Measurements from ENCODE around the gene NEDD4. TPM values are rescaled to one million over a fixed set of nuclear protein-coding genes. Genes with fewer than 3 reads are reported as not detected.
A peak's percentile ranks its signal among the peaks of the same experiment; 100 is the strongest.

Gene NEDD4
- total RNA-seq (1 to 10 TPM; 6.4 to 8.3 TPM), polyA plus RNA-seq (ENCODE audit: insufficient read depth, low read depth, low replicate concordance) (3.7 TPM)
- long read RNA-seq, donor 1: 0 reads
- long read RNA-seq, donor 2, full-length matches to known transcripts: 2 of 2 reads
- long read RNA-seq, donor 2, partial matches to known transcripts: 0 of 2 reads
- long read RNA-seq, donor 2, other reads (novel, unspliced or antisense): 0 of 2 reads

DNA sequence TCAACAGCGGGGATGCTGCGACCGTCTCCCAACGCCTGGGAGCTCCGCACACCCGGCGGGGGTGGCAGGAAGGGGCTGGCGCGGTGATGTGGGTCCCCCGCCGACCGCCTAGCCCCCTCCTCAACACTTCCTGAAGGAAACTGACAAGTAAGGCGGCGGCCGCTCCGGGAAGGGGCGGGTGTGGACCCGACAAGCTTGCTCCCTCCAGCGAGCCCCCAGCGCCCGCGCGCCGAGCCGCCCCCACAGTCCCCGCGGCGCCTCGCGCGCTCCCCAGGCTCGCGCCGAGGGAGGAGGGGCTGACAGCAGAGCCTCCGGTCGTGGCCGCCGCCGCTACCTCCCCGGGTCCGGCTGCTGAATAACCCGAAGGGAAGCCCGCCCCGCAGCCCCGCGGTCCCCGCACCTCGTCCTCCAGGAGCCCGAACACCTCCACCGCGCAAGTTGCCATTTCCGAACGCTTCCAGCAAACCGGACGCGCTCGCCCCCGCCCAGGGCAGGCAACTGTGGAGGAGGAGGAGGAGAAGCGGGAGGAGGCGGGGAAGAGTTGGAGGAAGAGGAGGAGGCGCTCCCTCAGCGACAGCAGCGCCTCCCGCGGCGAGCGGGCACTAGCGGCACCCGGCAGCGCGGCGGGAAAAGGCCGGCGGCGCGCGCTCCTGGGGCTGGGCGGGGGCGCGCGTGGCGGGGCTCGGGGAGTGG, at the start of gene NEDD4:
Gene NEDD4 (minus strand): TSS at position 502 of the 693 bp plus-strand sequence. CDS start 57 bp downstream, at position 445.
- DNase-seq: peak; percentile 87
- Histone ChIP-seq H3K9me3 (no peaks in the 10 kb centered on the region), H3K4me3 (peak within 1 kb of the TSS; percentile 87 to 88), H3K36me3 (ENCODE audit: low read depth, missing control alignments) (no peaks in the 10 kb centered on the region), H3K27ac (peak within 1 kb of the TSS; percentile 94 to 95), H3K4me1 (no peaks in the 10 kb centered on the region), H3K27me3 (no peaks in the 10 kb centered on the region)
- WGBS, 2 donors: 0 to 1% methylated on average over 8 to 75 of the region's 83 CpGs
- TF ChIP-seq, protein P1, sequence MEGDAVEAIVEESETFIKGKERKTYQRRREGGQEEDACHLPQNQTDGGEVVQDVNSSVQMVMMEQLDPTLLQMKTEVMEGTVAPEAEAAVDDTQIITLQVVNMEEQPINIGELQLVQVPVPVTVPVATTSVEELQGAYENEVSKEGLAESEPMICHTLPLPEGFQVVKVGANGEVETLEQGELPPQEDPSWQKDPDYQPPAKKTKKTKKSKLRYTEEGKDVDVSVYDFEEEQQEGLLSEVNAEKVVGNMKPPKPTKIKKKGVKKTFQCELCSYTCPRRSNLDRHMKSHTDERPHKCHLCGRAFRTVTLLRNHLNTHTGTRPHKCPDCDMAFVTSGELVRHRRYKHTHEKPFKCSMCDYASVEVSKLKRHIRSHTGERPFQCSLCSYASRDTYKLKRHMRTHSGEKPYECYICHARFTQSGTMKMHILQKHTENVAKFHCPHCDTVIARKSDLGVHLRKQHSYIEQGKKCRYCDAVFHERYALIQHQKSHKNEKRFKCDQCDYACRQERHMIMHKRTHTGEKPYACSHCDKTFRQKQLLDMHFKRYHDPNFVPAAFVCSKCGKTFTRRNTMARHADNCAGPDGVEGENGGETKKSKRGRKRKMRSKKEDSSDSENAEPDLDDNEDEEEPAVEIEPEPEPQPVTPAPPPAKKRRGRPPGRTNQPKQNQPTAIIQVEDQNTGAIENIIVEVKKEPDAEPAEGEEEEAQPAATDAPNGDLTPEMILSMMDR (IDR thresholded peaks at IDR 0.05): peak; percentile 20 to 37 (median 26)
- TF ChIP-seq POLR2A (IDR thresholded peaks at IDR 0.05): no peak
- intact Hi-C loops (cut with DNase I; ENCODE audit: low total_unique reads): no loop called here

DNA sequence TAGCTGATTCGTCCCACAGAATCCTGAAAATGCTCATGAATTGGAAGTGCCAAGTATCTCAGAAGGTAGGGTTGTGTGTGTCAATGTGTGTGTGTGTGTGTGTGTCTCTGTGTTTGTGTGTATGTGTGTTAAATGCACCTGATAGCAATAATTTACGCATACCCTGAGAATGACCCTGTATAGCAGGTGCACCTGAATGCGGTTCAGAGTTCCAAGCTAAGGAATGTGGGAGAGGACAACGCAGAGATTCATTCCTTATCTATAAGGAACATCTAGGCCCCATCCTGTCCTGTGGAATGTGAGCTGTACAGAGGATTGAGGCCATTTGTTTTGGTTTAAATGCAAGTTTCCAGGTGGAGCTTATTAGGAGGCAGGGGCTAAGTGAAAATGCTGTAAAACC, 49.1 kb upstream of the NEDD4 start:
- no peaks in the 10 kb centered on the region for H3K4me1 ChIP-seq
- WGBS, 2 donors: 52 to 61% methylated on average over 4 of the region's 4 CpGs
- intact Hi-C loops (cut with DNase I; ENCODE audit: low total_unique reads): no loop called here

DNA sequence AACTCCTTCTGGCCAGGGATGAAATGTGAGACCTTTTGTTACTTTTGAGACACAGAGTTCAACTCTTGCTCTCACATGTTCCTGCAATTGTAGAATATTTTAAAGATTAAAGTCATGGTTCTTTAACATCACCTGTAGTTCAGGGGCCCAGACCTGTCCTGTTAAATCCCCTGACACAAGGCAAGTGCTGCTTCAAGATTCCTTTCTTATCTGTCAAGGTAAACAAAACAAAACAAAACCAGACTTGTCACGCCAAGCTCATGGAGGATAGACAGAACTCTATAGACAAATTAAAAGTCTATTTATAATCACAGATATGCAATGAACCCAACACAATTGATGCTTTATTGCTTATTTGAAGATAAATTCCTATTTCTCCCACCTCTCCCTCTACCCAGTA, 48.6 kb upstream of the NEDD4 start:
- no peak for DNase-seq
- no peaks in the 10 kb centered on the region for H3K9me3 ChIP-seq
- H3K27ac ChIP-seq: no peak overlapping the region
- TF ChIP-seq POLR2A (IDR thresholded peaks at IDR 0.05): no peak
- TF ChIP-seq, protein P1 (IDR thresholded peaks at IDR 0.05): no peak
- no peaks in the 10 kb centered on the region for H3K36me3 ChIP-seq (ENCODE audit: low read depth, missing control alignments)
- H3K27me3 ChIP-seq: no peaks in the 10 kb centered on the region
- WGBS, 2 donors: 78 to 100% methylated on average over 1 of the region's 1 CpG
- intact Hi-C loops (cut with DNase I; ENCODE audit: low total_unique reads): no loop called here
- no peak overlapping the region for H3K4me3 ChIP-seq
- H3K4me1 ChIP-seq: no peaks in the 10 kb centered on the region

More for the DNA sequence above, 49.1 kb upstream of the NEDD4 start:
- H3K9me3 ChIP-seq: no peaks in the 10 kb centered on the region
- TF ChIP-seq, protein P1 (IDR thresholded peaks at IDR 0.05): no peak
- no peak for TF ChIP-seq POLR2A (IDR thresholded peaks at IDR 0.05)
- H3K36me3 ChIP-seq (ENCODE audit: low read depth, missing control alignments): no peaks in the 10 kb centered on the region
- H3K27ac ChIP-seq: no peak overlapping the region
- H3K4me3 ChIP-seq: no peak overlapping the region
- DNase-seq: no peak
- no peaks in the 10 kb centered on the region for H3K27me3 ChIP-seq

DNA sequence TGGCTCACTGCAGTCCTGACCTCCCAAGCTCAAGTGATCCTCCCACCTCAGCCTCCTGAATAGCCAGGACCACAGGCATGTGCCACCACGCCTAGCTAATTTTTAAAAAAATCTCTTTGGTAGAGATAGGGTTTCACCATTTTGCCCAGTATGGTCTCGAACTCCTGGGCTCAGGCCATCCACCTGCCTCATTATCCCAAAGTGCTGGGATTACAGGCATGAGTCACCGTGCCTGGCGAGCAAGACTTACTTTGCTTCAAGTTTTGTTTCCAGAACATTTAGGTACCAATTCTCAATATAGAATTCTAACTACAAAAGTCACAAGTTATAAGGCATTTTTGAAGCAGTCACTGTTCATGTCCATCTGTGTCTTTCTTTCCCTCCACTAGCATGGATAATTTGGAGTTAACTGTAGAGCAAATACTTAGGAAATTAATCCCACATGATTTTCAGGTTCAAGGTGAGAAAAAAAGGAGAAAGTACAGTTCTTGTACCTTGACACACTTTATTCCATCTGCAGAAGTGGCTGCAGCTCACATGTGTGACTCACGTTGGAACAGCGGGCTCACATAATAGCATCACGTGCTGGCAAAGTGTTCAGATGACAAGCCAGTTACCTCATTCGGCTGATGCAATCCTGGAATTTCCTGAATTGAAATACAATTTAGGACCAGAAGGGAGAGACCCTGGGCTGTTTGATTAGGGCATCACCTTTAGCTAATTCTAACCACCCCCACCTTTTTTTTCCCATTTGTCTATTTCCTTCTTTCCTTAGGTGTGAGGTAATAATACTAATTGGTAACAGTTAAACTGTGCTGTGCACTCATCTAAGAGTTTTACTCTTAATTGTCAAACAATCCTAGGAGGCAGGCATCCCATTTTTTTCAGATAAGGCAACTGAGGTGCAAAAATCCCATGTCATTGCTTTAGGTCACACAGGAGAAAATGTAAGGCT, 46.9 kb upstream of the NEDD4 start:
- Histone ChIP-seq H3K36me3 (ENCODE audit: low read depth, missing control alignments) (no peaks in the 10 kb centered on the region), H3K4me1 (no peaks in the 10 kb centered on the region), H3K9me3 (no peaks in the 10 kb centered on the region), H3K27ac (no peak overlapping the region), H3K4me3 (no peak overlapping the region), H3K27me3 (no peaks in the 10 kb centered on the region)
- 64 to 67% methylated on average over 8 of the region's 8 CpGs for WGBS, 2 donors
- intact Hi-C loops (cut with DNase I; ENCODE audit: low total_unique reads): no loop called here
- DNase-seq: peak; percentile 25
- TF ChIP-seq, protein P1 (IDR thresholded peaks at IDR 0.05): no peak
- TF ChIP-seq POLR2A (IDR thresholded peaks at IDR 0.05): no peak

All from testis (tissue), 5 donors.